AG09319 (cell line): ENCODE measurements around the gene HDGFL2.

Experiments used
- DNase-seq: peaks from one replicate; pipeline ENCODE4 v3.0.0-alpha.2; 2010; ENCODE audit warnings: low read depth; ENCODE audit errors: extremely low read depth
- TF ChIP-seq, protein P1 (sequence below): IDR thresholded peaks from 2 replicates; pipeline ENCODE4 v1.5.1; 2011; ENCODE audit warnings: low read depth, mild to moderate bottlenecking, inconsistent platforms, low read length, moderate library complexity

HDGFL2 gene

DNA sequence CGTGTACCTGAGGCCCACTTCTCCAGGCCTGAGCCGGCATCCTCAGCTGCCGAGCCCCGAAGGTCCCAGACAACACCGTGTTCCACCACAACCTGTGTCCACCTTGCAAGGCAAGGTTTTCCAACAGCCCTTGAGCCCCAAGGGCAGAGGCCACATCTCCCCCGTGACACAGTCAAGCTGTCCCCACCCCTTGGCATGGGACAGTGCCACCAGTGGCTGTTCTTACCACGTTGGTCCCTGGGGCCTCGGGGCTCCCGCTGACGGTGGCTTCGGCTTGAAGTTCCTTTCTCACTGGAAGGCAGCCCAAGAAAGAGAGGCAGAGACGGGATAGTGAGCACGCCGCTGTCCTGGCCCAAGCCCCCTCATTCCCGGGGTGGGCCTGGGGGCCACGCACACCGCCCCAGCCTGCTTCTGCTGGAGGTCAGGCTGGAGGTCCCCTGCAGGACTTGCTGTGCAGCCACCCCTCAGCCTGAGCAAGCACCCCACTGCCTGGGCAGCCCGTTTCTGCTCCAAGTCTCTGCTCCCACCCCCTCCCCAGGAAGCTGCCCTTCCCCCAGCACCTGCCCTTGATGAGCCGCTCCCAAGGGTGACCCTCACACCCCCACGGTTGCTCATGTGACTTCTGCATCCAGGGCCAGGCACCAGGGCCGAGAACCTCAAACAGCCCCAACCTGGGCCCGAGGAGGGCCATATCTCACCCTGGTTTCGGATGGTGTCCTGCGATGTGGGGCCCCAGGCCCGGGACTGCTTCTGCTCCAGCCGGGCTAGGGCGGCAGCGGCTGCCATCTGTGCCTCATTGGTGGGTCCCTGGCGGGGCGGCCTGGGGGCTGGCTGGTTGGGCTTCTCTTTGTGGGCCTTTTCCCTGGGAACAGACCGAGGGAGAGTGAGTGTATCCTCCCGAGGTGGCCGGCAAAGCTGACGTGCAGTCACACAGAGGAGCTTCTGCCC, 18.6 kb upstream of the HDGFL2 start:
- DNase-seq, result no peak
- TF ChIP-seq, protein P1, sequence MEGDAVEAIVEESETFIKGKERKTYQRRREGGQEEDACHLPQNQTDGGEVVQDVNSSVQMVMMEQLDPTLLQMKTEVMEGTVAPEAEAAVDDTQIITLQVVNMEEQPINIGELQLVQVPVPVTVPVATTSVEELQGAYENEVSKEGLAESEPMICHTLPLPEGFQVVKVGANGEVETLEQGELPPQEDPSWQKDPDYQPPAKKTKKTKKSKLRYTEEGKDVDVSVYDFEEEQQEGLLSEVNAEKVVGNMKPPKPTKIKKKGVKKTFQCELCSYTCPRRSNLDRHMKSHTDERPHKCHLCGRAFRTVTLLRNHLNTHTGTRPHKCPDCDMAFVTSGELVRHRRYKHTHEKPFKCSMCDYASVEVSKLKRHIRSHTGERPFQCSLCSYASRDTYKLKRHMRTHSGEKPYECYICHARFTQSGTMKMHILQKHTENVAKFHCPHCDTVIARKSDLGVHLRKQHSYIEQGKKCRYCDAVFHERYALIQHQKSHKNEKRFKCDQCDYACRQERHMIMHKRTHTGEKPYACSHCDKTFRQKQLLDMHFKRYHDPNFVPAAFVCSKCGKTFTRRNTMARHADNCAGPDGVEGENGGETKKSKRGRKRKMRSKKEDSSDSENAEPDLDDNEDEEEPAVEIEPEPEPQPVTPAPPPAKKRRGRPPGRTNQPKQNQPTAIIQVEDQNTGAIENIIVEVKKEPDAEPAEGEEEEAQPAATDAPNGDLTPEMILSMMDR, result no peak

DNA sequence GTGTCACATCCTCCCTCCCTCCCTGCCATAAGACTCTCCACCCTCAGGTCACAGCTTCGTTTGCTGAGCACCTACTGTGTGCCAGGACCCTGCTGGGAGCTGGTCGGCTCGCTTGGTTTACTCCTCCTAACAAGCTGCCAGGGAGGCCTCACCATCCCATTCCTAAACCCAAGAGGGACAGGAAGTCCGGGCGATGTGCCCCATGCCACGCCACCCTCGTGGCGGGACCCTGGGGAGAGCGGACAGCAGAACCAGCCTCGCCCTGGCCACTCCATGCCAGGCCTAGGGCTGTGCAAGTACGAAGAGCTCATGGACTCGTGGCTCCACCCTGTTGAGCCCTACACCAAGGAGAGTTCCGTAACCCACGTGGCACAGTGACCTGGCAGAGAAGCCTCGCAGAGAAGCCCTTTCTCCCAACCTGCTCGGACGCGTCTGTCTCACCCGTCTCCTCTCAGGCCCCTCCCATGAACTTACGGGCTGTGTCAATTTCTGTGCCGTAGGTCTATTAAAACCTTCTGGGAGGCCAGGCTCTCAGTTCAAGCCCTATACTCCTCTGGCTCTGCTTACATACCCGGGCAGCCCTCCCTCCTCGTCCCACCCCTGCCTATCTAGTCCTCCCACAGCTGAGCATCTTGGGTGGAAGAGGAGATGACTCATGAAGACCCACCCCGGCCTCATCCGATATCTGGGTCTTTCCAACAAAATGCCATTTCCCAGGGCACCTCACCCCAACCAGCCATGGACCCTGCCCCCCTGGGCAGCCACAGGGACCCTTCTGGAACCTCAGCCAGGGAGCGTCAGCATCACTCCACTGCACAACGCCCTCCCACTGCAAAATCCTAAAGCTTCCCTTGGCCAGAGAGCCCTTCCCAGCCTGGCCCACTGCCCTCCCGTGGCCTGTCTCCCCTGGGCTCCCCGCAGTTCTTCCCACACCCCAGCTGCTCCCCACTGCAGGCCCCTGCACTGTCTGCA, 17.1 kb upstream of the HDGFL2 start:
- DNase-seq, result peak; percentile 54
- TF ChIP-seq, protein P1, result no peak

DNA sequence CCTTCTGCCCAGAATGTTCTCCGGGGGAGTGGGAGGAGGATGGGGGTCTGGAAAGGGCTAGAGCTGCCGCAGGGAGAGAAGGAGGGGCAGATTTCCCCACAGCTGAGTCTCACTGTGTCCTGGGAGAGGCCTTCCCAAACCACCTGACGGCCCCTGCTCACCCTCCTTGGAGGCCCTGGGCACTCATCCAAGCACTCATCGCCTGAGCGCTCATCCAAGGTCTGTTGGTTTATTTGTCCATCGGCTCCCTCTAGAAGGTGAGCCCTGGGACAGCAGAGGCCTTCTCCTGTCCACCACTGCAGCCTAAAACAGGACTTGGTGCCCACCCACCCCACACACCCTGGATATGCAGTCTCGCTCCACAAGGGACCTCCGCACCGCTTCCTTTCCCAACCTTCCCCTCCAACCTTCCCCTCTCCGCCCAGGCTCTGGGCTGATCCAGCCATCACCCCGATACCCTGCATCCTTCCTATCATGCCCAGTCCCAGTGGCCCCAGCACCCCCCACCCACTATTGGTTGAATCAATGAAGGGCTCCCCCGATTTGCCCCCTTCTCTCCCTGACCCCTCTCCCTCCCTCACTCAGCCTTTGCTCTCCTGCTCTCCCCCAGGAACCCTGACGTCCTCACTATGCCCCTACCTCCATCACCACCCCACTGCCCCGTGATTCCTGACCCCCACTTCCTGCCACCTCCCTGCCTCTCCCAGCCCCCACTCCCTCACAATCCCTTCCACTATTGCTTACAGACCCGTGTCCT, 16.2 kb upstream of the HDGFL2 start:
- DNase-seq, result peak; percentile 60
- TF ChIP-seq, protein P1, result peak; percentile 7

DNA sequence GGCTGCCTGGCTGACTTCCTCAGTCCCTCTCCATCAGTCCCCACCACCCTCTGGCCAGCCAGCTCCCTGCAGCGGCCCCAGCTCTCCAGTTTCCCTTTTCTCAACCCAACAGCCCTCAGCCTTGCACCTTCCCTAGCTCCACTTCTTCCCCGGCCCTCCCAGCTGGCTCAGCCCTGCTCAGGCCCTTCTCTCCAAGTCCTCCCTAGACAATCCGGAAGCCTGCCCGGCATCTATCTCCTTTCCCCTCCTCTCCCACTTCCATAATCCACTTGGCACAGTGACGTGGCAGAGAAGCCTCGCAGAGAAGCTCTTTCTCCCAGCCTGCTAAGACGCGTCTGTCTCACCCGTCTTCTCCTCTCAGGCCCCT, 15.6 kb upstream of the HDGFL2 start:
- DNase-seq, result no peak
- TF ChIP-seq, protein P1, result no peak

- peak; percentile 42 for DNase-seq
- TF ChIP-seq, protein P1, result no peak
These were observed 15.0 kb upstream of the HDGFL2 start for GRCh38 chr19:4456843-4457653.

DNA sequence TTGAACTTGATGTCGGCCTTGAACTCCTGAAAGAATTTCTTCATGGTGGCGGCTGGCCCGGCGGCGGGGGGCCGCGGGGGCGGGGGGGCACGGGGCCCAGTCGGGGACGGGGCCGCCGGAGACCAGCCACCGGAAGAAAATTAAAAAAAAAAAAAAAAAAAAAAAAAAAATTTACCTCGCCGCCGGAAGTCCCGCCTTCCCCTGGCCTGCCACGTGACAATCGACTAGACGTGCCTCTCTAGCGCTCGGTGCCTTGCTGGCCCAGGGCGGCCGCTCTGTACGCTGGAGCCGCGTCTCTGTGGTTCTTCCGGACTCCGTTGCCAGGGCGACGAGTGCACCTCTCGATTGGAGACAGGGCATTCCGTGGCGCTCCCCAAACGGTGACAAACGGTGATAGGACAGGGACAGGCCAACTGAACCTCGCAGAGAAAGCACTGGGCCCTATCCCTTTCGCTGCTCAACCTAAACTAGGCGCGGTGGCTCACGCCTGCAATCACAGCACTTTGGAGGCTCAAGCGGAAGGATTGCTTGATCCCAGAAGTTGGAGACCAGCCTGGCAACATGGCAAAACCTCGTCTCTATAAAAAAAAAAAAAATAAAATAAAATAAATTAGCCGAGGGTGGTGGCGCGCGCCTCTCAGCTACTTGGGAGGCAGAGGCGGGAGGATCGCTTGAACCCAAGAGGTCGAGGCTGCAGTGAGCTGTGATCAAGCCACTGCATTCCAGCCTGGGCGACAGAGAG, 14.3 kb upstream of the HDGFL2 start, which contains the start of gene UBXN6:
Gene UBXN6 (minus strand): TSS at position 141 of the 742 bp plus-strand sequence. CDS start 97 bp downstream, at position 44.
- peak; percentile 98 for DNase-seq
- TF ChIP-seq, protein P1, result no peak
